Measurements from ENCODE around the gene SLC7A4. TPM values are rescaled to one million over a fixed set of nuclear protein-coding genes. Genes with fewer than 3 reads are reported as not detected.
A peak's percentile ranks its signal among the peaks of the same experiment; 100 is the strongest.

The SLC7A4 gene
- total and polyA plus RNA-seq, 2 donors (not counting 1 experiment from before 2014, with no cell fraction given): not detected

DNA sequence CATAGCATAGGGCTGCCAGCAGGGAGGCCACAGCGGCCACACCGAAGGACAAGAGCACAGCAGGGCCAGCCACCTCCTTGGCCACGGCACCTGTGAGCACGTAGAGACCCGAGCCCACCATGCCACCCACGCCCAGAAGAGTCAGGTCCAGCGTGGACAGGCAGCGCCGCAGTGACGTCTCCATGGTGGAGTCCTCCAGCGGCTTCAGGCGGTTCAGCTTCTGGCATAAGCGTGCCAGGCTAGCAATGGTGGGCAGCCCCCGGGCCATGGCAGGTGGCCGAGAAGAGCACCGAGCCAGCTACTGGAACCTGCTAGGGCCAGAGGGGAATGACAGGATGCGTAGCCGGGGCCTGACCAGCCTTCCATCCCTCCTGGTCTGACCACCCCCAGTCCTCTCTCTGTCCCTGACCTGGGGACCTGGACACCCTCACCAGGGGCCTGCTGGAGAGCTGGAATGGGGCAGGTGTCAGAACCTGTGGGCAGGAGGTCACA lies 770 bp downstream of the SLC7A4 start:
- no peak for TF ChIP-seq EZH2 (IDR thresholded peaks at IDR 0.05; ENCODE audit: borderline replicate concordance, insufficient read depth, low read depth, low read length, poor library complexity, severe bottlenecking)
- TF ChIP-seq, protein P1, sequence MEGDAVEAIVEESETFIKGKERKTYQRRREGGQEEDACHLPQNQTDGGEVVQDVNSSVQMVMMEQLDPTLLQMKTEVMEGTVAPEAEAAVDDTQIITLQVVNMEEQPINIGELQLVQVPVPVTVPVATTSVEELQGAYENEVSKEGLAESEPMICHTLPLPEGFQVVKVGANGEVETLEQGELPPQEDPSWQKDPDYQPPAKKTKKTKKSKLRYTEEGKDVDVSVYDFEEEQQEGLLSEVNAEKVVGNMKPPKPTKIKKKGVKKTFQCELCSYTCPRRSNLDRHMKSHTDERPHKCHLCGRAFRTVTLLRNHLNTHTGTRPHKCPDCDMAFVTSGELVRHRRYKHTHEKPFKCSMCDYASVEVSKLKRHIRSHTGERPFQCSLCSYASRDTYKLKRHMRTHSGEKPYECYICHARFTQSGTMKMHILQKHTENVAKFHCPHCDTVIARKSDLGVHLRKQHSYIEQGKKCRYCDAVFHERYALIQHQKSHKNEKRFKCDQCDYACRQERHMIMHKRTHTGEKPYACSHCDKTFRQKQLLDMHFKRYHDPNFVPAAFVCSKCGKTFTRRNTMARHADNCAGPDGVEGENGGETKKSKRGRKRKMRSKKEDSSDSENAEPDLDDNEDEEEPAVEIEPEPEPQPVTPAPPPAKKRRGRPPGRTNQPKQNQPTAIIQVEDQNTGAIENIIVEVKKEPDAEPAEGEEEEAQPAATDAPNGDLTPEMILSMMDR (IDR thresholded peaks at IDR 0.05): no peak
- CTCF ChIA-PET: no interaction called here
- POLR2A ChIA-PET: no interaction called here
- Histone ChIP-seq H3K4me2 (replicated peaks; ENCODE audit: low read depth, low read length, poor library complexity, severe bottlenecking) (peak overlapping the region; percentile 48), H3K27me3 (replicated peaks in 1 of 4; ENCODE audit: control extremely low read depth in 1 of 4, control insufficient read depth in 3 of 4, insufficient read depth in 4 of 4, low read length in 3 of 4) (peaks cover 0 to 31% (median 10%) of the 10 kb centered on the region in 4 experiments), H3K4me1 (ENCODE audit: control insufficient read depth in 2 of 2, insufficient read depth in 2 of 2, low read length in 2 of 2) (peaks cover 3 to 6% of the 10 kb centered on the region in 2 donors), H2AFZ (ENCODE audit: insufficient read depth, low read depth, low read length, poor library complexity, severe bottlenecking) (no peak overlapping the region), H3K4me3 (ENCODE audit: control extremely low read depth in 1 of 5, extremely low read depth in 1 of 5, insufficient read depth in 1 of 5, low read depth in 2 of 5, low read length in 4 of 5) (no peak overlapping the region), H3K79me2 (ENCODE audit: control insufficient read depth, insufficient read depth, low read length) (no peaks in the 10 kb centered on the region), H4K20me1 (ENCODE audit: control insufficient read depth, insufficient read depth, low read length, poor library complexity, severe bottlenecking) (no peaks in the 10 kb centered on the region), H3K27ac (ENCODE audit: low read length in 2 of 2) (no peak overlapping the region), H3K36me3 (replicated peaks in 1 of 2; ENCODE audit: control extremely low read depth in 1 of 2, control insufficient read depth in 1 of 2, extremely low read depth in 1 of 2, insufficient read depth in 2 of 2, low read length in 1 of 2) (no peaks in the 10 kb centered on the region), H3K9ac (ENCODE audit: low read length) (no peak overlapping the region), H3K9me3 (ENCODE audit: control extremely low read depth in 1 of 3, control insufficient read depth in 2 of 3, insufficient read depth in 1 of 3, low read length in 2 of 3) (peaks cover 0 to 3% (median 0%) of the 10 kb centered on the region in 3 donors)
- Mint-ChIP-seq H3K4me3 (no peak overlapping the region), H3K9me3 (ENCODE audit: insufficient read depth) (no peaks in the 10 kb centered on the region), H3K27ac (no peak overlapping the region), H3K4me1 (peaks cover 1% of the 10 kb centered on the region), H3K27me3 (peaks cover 39% of the 10 kb centered on the region)
- ATAC-seq (ENCODE audit: low read depth): no peak
- WGBS (ENCODE audit: insufficient coverage): 91% methylated on average over 18 of the region's 18 CpGs
- DNase-seq: no peak
- intact Hi-C loops (cut with micrococcal nuclease): no loop called here

DNA sequence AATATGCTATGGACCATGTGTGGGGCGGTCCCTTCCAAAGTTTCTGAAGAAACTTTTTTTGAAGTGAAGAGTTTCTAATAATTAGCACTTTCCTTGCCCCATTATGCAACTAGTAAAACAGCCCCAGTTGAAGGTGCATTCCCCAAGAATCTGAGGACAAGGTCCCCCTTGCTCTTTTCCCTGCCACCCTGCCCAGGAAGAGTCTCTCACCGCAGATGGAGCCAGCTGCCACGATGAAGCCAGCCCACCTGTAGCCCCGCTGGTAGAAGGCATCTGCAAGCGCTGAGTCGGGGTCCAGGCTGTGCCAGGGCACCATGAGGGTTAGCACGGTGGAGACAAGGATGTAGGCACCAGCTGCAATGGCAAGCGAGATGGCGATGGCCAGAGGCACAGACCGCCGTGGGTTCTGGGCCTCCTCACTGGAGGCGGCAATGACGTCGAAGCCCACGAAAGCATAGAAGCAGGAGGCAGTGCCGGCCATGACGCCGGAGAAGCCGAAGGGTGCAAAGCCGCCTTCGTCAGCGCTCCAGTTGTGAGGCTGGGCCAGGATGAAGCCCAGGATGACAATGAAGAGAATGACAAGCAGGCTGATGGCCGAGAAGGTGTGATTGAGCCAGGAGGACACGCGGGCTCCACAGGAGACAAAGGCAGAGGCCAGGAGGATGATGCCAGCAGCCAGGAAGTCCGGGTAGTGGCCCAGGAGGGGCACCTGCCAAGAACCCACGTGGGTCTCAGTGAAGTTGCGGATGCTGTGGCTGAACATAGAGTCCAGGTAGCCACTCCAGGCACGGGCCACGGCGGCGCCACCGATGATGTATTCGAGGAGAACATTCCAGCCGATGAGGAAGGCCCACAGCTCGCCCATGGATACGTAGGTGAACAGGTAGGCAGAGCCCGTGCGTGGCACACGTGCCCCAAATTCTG lies 1.5 kb downstream of the SLC7A4 start:
- H3K4me1 Mint-ChIP-seq: peaks cover 1% of the 10 kb centered on the region
- peaks cover 39% of the 10 kb centered on the region for H3K27me3 Mint-ChIP-seq
- no peak overlapping the region for H3K4me2 ChIP-seq (replicated peaks; ENCODE audit: low read depth, low read length, poor library complexity, severe bottlenecking)
- H3K27ac ChIP-seq (ENCODE audit: low read length in 2 of 2): no peak overlapping the region
- no peaks in the 10 kb centered on the region for H3K79me2 ChIP-seq (ENCODE audit: control insufficient read depth, insufficient read depth, low read length)
- H3K9ac ChIP-seq (ENCODE audit: low read length): no peak overlapping the region
- WGBS (ENCODE audit: insufficient coverage): 95% methylated on average over 39 of the region's 40 CpGs
- peaks cover 0 to 31% (median 8%) of the 10 kb centered on the region in 4 experiments for H3K27me3 ChIP-seq (replicated peaks in 1 of 4; ENCODE audit: control extremely low read depth in 1 of 4, control insufficient read depth in 3 of 4, insufficient read depth in 4 of 4, low read length in 3 of 4)
- ATAC-seq (ENCODE audit: low read depth) (no peak), DNase-seq (no peak)
- no peaks in the 10 kb centered on the region for H3K9me3 Mint-ChIP-seq (ENCODE audit: insufficient read depth)
- H3K27ac Mint-ChIP-seq: no peak overlapping the region
- ChIA-PET POLR2A (no interaction called here), CTCF (no interaction called here)
- intact Hi-C loops (cut with micrococcal nuclease): no loop called here
- no peak overlapping the region for H3K4me3 Mint-ChIP-seq
- peaks cover 3 to 6% of the 10 kb centered on the region in 2 donors for H3K4me1 ChIP-seq (ENCODE audit: control insufficient read depth in 2 of 2, insufficient read depth in 2 of 2, low read length in 2 of 2)
- no peak for TF ChIP-seq EZH2 (IDR thresholded peaks at IDR 0.05; ENCODE audit: borderline replicate concordance, insufficient read depth, low read depth, low read length, poor library complexity, severe bottlenecking)
- TF ChIP-seq, protein P1 (IDR thresholded peaks at IDR 0.05): no peak
- no peak overlapping the region for H3K4me3 ChIP-seq (ENCODE audit: control extremely low read depth in 1 of 5, extremely low read depth in 1 of 5, insufficient read depth in 1 of 5, low read depth in 2 of 5, low read length in 4 of 5)
- no peak overlapping the region for H2AFZ ChIP-seq (ENCODE audit: insufficient read depth, low read depth, low read length, poor library complexity, severe bottlenecking)
- no peaks in the 10 kb centered on the region for H4K20me1 ChIP-seq (ENCODE audit: control insufficient read depth, insufficient read depth, low read length, poor library complexity, severe bottlenecking)
- peaks cover 0 to 3% (median 0%) of the 10 kb centered on the region in 3 donors for H3K9me3 ChIP-seq (ENCODE audit: control extremely low read depth in 1 of 3, control insufficient read depth in 2 of 3, insufficient read depth in 1 of 3, low read length in 2 of 3)
- no peaks in the 10 kb centered on the region for H3K36me3 ChIP-seq (replicated peaks in 1 of 2; ENCODE audit: control extremely low read depth in 1 of 2, control insufficient read depth in 1 of 2, extremely low read depth in 1 of 2, insufficient read depth in 2 of 2, low read length in 1 of 2)

Data from B cell (primary cell).